Esophagus (tissue), 2 donors: ENCODE results near the gene CYP4F22. TPM values are rescaled to one million over a fixed set of nuclear protein-coding genes. Genes with fewer than 3 reads are reported as not detected.
A peak's percentile ranks its signal among the peaks of the same experiment; 100 is the strongest.

ENCODE experiments used
- H3K27ac ChIP-seq, 2 donors: one replicate each; pipeline ENCODE4 v1.5.1; 2013; ENCODE audit warnings: low read depth in 2 of 2, mild to moderate bottlenecking in 2 of 2, inconsistent platforms in 1 of 2, low read length in 1 of 2, moderate library complexity in 1 of 2
- H3K27me3 ChIP-seq, 2 donors: one replicate each; pipeline ENCODE4 v1.6.1; 2013; ENCODE audit warnings: low read length in 2 of 2, control low read depth in 1 of 2, mild to moderate bottlenecking in 1 of 2; ENCODE audit not compliant: insufficient read depth in 2 of 2, control insufficient read depth in 1 of 2
- H3K36me3 ChIP-seq, 2 donors: one replicate each; pipeline ENCODE4 v1.6.1; 2013; ENCODE audit warnings: low read length in 1 of 2; ENCODE audit not compliant: control insufficient read depth in 2 of 2, insufficient read depth in 2 of 2
- H3K4me1 ChIP-seq, 2 donors: one replicate each; pipeline ENCODE4 v1.6.1; 2013; ENCODE audit warnings: low read length in 1 of 2; ENCODE audit not compliant: control insufficient read depth in 2 of 2, insufficient read depth in 2 of 2
- H3K4me3 ChIP-seq, 2 donors: one replicate each; pipeline ENCODE4 v1.5.1; 2013; ENCODE audit warnings: low read length in 2 of 2, mild to moderate bottlenecking in 2 of 2, low read depth in 1 of 2, moderate library complexity in 1 of 2
- H3K9me3 ChIP-seq, 2 donors: one replicate each; pipeline ENCODE4 v1.6.1; 2013; ENCODE audit warnings: mild to moderate bottlenecking in 2 of 2, low read depth in 1 of 2, low read length in 1 of 2, moderate library complexity in 1 of 2; ENCODE audit not compliant: control insufficient read depth in 2 of 2, insufficient read depth in 1 of 2
- WGBS, 2 donors: extraction: QIAGEN DNeasy Blood & Tissue Kit; methylation state at CpG; one replicate each; pipeline ENCODE4 v1.1.7; 2013; 5-methylcytosine and 5-hydroxymethylcytosine counted together
- polyA plus RNA-seq, 2 donors: library from polyadenylated mRNA; stranded (reverse); fragments of 200-250 nt; gene quantifications; one replicate each; pipeline ENCODE4 v1.2.3, GENCODE V29; 2013
- donor health status: healthy with polysubstance abuse.
- donor health status: Bipolar disorder and iron deficiency.

CYP4F22 gene
- polyA plus RNA-seq = 10 to 100 TPM in 1 of 2 donors, 1 to 10 TPM in 1; 4.4 to 17.3 TPM

- peak within 1 kb of the TSS in 1 of 2 donors; percentile 77 for H3K27ac ChIP-seq
- peaks cover 0 to 5% of the 10 kb centered on the region in 2 donors for H3K27me3 ChIP-seq
- no peaks in the 10 kb centered on the region for H3K36me3 ChIP-seq
- WGBS, 2 donors = 5 to 6% methylated on average over 43 to 52 of the region's 52 CpGs
- H3K9me3 ChIP-seq = peaks cover 0 to 3% of the 10 kb centered on the region in 2 donors
- H3K4me1 ChIP-seq = peaks cover 0 to 4% of the 10 kb centered on the region in 2 donors
- peak within 1 kb of the TSS; percentile 36 to 44 for H3K4me3 ChIP-seq
Observed at GRCh38 chr19:15508035-15508710, at the start of gene CYP4F22. CYP4F22 (plus strand) TSS chr19:15508525; CDS start chr19:15525337, 16,812 bp downstream.

- H3K4me1 ChIP-seq = peaks cover 4 to 12% of the 10 kb centered on the region in 2 donors
- WGBS, 2 donors = 64 to 88% methylated on average over 2 of the region's 2 CpGs
Observed at GRCh38 chr19:15461694-15462093, 46.6 kb upstream of the CYP4F22 start.

GRCh38 chr19:15463861-15464371, 44.4 kb upstream of the CYP4F22 start:
- WGBS, 2 donors = 40 to 45% methylated on average over 24 to 25 of the region's 25 CpGs
- Histone ChIP-seq H3K4me3 (peak overlapping the region; percentile 25 to 41), H3K27ac (peak overlapping the region; percentile 20 to 81), H3K4me1 (peaks cover 0 to 5% of the 10 kb centered on the region in 2 donors), H3K9me3 (no peaks in the 10 kb centered on the region), H3K36me3 (no peaks in the 10 kb centered on the region), H3K27me3 (no peaks in the 10 kb centered on the region)

More at GRCh38 chr19:15461694-15462093, 46.6 kb upstream of the CYP4F22 start:
- Histone ChIP-seq H3K27me3 (no peaks in the 10 kb centered on the region), H3K9me3 (no peaks in the 10 kb centered on the region), H3K4me3 (no peak overlapping the region), H3K27ac (no peak overlapping the region), H3K36me3 (no peaks in the 10 kb centered on the region)

- H3K27ac ChIP-seq = peak within 1 kb of the TSS; percentile 20 to 81
- H3K36me3 ChIP-seq = no peaks in the 10 kb centered on the region
- H3K4me3 ChIP-seq = peak within 1 kb of the TSS; percentile 25 to 41
- H3K27me3 ChIP-seq = peaks cover 0 to 2% of the 10 kb centered on the region in 2 donors
- H3K9me3 ChIP-seq = no peaks in the 10 kb centered on the region
- WGBS, 2 donors = 24 to 26% methylated on average over 17 of the region's 17 CpGs
- peaks cover 2 to 10% of the 10 kb centered on the region in 2 donors for H3K4me1 ChIP-seq
Observed at GRCh38 chr19:15464394-15465385, 43.6 kb upstream of the CYP4F22 start, which contains the start of gene RASAL3. RASAL3 (minus strand) TSS chr19:15464544; CDS start chr19:15464358, 186 bp downstream.

- H3K27me3 ChIP-seq = peaks cover 0 to 2% of the 10 kb centered on the region in 2 donors
- no peak overlapping the region for H3K27ac ChIP-seq
- 35 to 36% methylated on average over 8 of the region's 8 CpGs for WGBS, 2 donors
- H3K9me3 ChIP-seq = no peaks in the 10 kb centered on the region
- H3K4me3 ChIP-seq = no peak overlapping the region
- H3K36me3 ChIP-seq = no peaks in the 10 kb centered on the region
- H3K4me1 ChIP-seq = peaks cover 5 to 13% of the 10 kb centered on the region in 2 donors
Observed at GRCh38 chr19:15466851-15467733, 41.2 kb upstream of the CYP4F22 start.

GRCh38 chr19:15467734-15468214, 40.6 kb upstream of the CYP4F22 start:
- H3K4me3 ChIP-seq = no peak overlapping the region
- H3K4me1 ChIP-seq = peaks cover 5 to 13% of the 10 kb centered on the region in 2 donors
- WGBS, 2 donors = 76 to 80% methylated on average over 6 of the region's 6 CpGs
- no peaks in the 10 kb centered on the region for H3K36me3 ChIP-seq
- peaks cover 0 to 2% of the 10 kb centered on the region in 2 donors for H3K27me3 ChIP-seq
- H3K27ac ChIP-seq = no peak overlapping the region
- no peaks in the 10 kb centered on the region for H3K9me3 ChIP-seq

GRCh38 chr19:15468675-15469512, 39.4 kb upstream of the CYP4F22 start:
- no peaks in the 10 kb centered on the region for H3K9me3 ChIP-seq
- H3K27me3 ChIP-seq = peaks cover 0 to 2% of the 10 kb centered on the region in 2 donors
- H3K4me1 ChIP-seq = peaks cover 5 to 13% of the 10 kb centered on the region in 2 donors
- no peak overlapping the region for H3K4me3 ChIP-seq
- no peaks in the 10 kb centered on the region for H3K36me3 ChIP-seq
- WGBS, 2 donors = 52 to 60% methylated on average over 12 of the region's 12 CpGs
- H3K27ac ChIP-seq = no peak overlapping the region
